ENCODE results near the gene SAMD15. TPM values are rescaled to one million over a fixed set of nuclear protein-coding genes. Genes with fewer than 3 reads are reported as not detected.
A peak's percentile ranks its signal among the peaks of the same experiment; 100 is the strongest.
"Not testable (repeated sequence)": the region's sequence is repeated elsewhere in the genome, so short reads cannot be mapped to it uniquely, and the experiment has no call there.

SAMD15 gene
- total RNA-seq = 2.3 and 12.9 TPM in 2 replicates

DNA sequence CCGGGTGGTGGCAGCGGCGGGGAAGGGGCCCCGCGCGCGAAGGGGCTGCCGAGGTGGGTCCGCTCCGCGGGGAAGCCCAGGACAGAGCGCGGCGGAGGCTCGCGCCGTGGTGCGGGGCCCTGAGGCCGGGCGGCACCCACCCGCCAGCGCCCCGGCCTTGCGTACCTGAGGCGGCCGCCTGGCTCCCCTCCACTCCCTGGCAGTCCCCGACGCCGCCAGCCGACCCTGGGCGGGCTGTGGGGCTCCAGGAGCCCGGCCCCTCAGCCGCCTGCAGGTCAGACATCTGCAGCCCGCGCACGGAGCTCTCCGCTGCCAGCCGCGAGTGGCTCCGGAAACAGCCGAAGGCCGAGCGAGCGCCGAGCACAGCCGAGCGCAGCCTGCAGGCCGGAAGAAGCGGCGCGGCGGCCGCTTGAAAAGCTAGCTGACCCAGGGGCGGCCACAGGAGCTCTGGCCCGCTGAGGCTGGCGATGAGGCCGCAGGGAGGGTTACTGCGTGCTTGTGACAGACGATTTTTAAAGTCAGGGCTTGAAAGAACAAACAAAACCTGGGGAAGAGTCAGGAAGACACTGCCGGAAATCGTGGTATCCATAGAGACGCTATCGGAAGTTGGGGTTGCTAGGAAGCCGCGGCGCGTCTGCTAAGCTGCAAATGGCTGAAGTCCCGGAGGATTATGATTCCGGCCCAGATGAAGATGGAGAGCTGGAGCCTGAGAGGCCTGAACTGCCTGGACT lies at the start of gene SAMD15, which contains the start of gene TMED8:
Gene SAMD15, plus strand, starts transcription at position 609 of the 731 bp plus-strand sequence. Its CDS starts 40 bp downstream, at position 649.
Gene TMED8, minus strand, starts transcription at position 324 of the 731 bp plus-strand sequence. Its CDS starts 41 bp downstream, at position 283.
- peak; percentile 82 for DNase-seq (ENCODE audit: low read depth)

DNA sequence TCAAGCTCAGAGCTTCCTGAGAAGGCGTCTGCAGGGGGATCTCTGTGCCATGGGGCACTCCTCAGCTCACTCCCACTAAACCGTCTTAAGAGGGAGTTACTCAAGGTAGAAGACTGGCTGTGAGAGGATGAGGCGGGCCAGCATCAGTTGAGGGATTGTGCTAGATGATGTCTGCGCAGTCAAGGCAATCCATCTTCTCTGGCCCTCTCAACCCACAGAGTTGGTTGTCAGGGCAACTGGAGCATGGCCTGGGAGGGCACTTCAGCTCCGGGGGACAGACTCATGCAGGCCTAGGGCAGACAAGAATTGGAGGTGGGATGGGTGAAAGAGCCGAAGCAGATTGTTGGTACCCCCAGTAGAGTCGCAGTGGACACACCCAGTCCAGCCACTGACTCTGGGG lies 47.3 kb upstream of the SAMD15 start:
- no peak for DNase-seq (ENCODE audit: low read depth)

GRCh38 chr14:77335576-77335975 lies 41.6 kb upstream of the SAMD15 start:
- no peak for DNase-seq (ENCODE audit: low read depth)

DNA sequence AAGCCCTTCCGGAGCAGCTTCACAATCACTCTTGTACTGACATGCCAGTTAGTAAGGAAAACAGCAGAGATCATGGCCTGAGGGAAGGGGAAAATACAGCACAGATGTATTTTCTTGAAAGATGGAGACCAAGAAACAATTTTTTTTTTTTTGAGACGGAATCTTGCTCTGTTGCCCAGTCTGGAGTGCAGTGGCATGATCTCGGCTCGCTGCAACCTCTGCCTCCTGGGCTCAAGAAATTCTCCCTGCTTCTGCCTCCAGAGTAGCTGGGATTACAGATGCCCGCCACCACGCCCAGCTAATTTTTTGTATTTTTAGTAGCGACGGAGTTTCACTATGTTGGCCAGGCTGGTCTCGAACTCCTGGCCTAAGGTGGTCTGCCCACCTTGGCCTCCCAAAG lies 39.9 kb upstream of the SAMD15 start:
- DNase-seq (ENCODE audit: low read depth) = not testable (repeated sequence)

GRCh38 chr14:77337880-77338279 lies 39.3 kb upstream of the SAMD15 start:
- no peak for DNase-seq (ENCODE audit: low read depth)

- DNase-seq (ENCODE audit: low read depth) = no peak
Measured at GRCh38 chr14:77338302-77338701, 38.9 kb upstream of the SAMD15 start.

DNA sequence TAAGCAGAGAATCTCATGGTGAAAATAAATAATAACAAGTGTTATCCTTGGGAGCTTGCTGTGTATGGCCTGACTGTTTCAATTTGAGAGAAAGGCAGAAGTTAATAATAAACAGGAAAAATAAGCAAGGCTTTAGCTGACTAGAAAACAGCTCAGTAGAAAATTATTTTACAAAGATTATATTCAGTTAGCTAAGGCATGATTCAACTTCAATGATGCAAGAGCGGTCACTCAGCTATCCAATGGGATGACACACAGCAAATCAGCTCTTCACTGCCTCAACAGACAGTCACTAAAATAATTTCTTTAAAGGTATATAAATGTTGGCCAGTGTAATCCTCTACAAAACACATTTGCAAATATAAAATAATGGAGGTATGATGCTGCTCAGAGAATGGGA lies 37.8 kb upstream of the SAMD15 start:
- peak; percentile 73 for DNase-seq (ENCODE audit: low read depth)

GRCh38 chr14:77340389-77340788 lies 36.8 kb upstream of the SAMD15 start:
- no peak for DNase-seq (ENCODE audit: low read depth)

DNA sequence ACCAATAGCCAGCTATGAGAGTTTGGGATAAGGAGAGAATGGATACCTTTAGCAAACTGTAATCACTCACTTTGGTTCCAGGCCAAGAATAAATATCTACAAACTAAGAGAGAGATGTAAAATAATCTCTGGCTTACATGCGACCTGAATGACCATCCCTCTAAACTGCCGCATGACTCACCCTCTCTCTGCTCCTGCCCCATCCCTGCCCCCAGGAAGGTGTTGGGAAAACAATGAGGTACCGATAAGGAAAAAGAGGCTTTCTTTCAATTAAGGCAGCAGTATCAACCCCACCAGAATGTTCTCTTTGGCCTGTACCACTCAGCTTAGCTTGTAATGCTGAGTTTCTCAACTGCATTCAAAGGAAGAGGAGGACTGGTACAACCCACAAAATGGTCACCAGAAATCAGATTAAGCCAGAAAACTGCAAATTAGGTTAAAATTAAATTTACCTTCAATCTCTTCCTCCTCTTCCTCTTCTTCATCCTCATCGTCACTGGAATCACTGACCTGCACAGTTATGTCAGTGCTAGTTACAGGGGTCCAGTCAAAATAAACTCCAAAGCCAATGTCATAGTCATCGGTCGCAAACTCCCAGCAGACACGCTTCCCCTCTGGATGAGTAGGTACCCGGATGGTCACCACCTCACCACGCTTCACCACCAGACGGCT lies 34.3 kb upstream of the SAMD15 start:
- no peak for DNase-seq (ENCODE audit: low read depth)

DNA sequence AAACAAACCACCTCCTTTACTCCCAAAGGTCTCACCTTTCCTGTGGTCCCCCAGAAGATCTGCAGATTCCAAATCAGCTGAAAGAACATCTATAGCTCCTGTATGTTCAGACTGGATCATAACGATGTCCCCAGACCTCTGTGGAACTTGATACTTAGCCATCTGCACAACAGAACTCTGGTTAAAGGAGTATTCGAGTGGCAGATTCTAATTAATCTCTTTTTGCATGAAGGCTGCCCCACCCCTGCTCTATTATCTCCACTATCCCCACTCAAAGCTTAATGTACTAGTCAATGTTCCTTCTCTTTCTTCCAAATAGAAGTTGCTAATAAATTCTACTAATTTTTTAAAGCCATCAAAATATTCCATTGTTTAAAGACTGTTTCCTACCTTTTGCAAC lies 33.5 kb upstream of the SAMD15 start:
- no peak for DNase-seq (ENCODE audit: low read depth)

GRCh38 chr14:77344377-77344996 lies 32.7 kb upstream of the SAMD15 start:
- DNase-seq (ENCODE audit: low read depth) = no peak

DNA sequence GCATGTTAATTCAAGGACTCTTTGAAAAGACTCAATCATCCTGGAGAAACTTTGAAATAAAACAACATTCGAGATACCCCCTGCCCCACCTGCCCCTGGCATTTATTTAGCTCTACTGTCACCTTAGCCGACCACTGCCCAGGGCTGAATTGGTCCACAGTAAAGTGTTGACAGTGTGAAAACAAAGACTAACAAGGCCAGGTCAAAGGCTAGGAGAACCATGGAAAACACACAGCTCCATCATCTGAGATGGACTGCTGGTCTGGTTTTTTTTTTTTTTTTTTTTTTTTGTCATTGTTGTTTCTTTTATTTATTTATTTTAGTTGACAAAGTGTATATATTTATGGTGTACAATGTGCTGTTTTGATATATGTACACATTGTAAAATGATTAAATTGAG lies 30.7 kb upstream of the SAMD15 start:
- no peak for DNase-seq (ENCODE audit: low read depth)

GRCh38 chr14:77347751-77348150 lies 29.4 kb upstream of the SAMD15 start:
- DNase-seq (ENCODE audit: low read depth) = no peak

- DNase-seq (ENCODE audit: low read depth) = no peak
Measured at GRCh38 chr14:77353469-77354141, 23.6 kb upstream of the SAMD15 start.

GRCh38 chr14:77355811-77356210 lies 21.4 kb upstream of the SAMD15 start:
- no peak for DNase-seq (ENCODE audit: low read depth)

DNA sequence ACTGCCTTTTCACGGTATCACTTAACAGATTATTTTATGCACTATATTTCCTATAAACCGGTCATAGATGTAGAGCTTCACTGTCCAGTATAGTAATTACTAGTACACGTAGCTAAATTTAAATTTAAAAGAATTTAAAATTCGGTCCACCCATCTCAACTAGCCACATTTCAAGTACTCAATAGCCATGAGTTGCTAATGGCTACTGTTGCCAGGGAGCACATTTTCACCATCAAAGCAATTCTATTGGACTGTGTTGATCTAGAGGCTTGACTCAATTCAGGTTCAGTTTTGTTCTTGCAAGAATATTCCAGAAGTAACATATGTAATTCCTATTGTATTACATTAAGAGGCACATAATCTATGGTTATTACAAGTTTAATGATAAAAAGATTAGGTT lies 20.3 kb upstream of the SAMD15 start:
- DNase-seq (ENCODE audit: low read depth) = no peak

GRCh38 chr14:77359626-77360025 lies 17.6 kb upstream of the SAMD15 start:
- DNase-seq (ENCODE audit: low read depth) = no peak

GRCh38 chr14:77364146-77364545 lies 13.0 kb upstream of the SAMD15 start:
- peak; percentile 55 for DNase-seq (ENCODE audit: low read depth)

DNA sequence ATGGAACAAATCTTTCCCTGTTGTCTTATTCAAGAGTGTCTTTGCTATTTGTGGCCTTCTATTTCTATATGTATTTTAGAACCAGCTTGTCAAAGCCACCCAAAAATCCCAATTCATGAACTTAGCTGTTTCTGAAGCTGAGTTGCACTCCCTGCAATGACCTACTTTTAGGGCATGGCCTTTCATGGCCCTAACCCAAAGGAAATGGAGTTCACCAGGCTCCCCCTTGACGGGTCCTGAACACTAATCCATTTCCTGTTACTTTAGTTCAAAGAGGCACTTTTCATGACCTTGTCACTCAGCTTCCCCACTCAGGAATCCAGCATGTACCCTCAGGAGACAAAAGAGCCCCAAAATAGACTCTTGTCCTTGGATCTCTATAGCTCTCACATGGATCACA lies 7.9 kb upstream of the SAMD15 start:
- no peak for DNase-seq (ENCODE audit: low read depth)

- DNase-seq (ENCODE audit: low read depth) = peak; percentile 87
Measured at GRCh38 chr14:77372304-77372841, 4.8 kb upstream of the SAMD15 start.

GRCh38 chr14:77375164-77375950 lies 1.8 kb upstream of the SAMD15 start:
- no peak for DNase-seq (ENCODE audit: low read depth)
